ENCODE data around the gene RNF166. TPM values are rescaled to one million over a fixed set of nuclear protein-coding genes. Genes with fewer than 3 reads are reported as not detected.
A peak's percentile ranks its signal among the peaks of the same experiment; 100 is the strongest.

RNF166 gene
- total and polyA plus RNA-seq, 2 of the 13 experiments (the other 11 are each of a cell fraction or from before 2014, with no cell fraction given): 21.4 to 23.0 TPM

DNA sequence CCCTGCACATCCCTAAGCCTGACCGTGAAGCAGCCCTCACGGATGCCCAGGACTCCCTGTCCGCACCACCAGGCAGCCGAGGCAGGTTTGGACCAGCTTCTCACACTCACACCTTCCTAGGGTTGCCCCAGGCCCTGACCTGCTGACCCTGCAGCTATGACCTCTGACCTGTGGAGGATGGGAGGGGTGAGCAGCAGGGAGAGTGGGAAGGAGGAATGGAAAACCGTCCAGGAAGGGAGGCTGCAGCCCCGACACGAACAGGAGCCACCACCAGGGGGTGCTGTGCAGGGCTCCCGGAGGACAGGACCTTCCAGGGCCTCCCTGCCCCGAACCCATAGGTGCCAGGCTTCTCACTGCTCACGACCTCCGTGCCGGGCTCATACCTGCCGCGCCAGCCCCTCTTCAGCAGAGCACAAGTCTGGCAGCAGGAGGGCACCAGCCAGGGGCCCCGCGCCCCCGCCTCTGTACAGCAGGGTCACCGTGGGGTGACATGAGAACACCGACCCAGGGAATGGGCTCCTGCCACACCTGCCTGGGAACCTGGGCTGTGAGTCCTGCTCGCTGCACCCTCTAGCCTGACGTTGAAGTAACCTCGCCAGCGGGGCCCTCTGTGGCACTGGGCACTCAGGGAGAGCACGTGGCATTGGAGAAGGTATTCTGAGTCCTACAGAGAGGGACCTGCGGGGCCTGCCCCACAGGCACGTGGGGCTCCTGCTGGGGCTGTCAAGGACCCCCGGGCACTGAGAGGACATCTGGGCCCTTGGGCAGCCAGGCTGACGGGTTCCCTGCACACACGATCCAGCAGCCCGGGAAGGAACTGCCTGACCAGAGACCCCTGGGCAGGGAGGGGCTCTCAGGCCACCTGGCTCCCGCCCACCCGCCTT lies 37.7 kb upstream of the RNF166 start (continued):
- TF ChIP-seq, protein P1, sequence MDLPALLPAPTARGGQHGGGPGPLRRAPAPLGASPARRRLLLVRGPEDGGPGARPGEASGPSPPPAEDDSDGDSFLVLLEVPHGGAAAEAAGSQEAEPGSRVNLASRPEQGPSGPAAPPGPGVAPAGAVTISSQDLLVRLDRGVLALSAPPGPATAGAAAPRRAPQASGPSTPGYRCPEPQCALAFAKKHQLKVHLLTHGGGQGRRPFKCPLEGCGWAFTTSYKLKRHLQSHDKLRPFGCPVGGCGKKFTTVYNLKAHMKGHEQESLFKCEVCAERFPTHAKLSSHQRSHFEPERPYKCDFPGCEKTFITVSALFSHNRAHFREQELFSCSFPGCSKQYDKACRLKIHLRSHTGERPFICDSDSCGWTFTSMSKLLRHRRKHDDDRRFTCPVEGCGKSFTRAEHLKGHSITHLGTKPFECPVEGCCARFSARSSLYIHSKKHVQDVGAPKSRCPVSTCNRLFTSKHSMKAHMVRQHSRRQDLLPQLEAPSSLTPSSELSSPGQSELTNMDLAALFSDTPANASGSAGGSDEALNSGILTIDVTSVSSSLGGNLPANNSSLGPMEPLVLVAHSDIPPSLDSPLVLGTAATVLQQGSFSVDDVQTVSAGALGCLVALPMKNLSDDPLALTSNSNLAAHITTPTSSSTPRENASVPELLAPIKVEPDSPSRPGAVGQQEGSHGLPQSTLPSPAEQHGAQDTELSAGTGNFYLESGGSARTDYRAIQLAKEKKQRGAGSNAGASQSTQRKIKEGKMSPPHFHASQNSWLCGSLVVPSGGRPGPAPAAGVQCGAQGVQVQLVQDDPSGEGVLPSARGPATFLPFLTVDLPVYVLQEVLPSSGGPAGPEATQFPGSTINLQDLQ (CRISPR knock-in tag; IDR thresholded peaks at IDR 0.05): peak; percentile 54; the same call in 1 of the 2 replicates
- TF ChIP-seq, protein P2, sequence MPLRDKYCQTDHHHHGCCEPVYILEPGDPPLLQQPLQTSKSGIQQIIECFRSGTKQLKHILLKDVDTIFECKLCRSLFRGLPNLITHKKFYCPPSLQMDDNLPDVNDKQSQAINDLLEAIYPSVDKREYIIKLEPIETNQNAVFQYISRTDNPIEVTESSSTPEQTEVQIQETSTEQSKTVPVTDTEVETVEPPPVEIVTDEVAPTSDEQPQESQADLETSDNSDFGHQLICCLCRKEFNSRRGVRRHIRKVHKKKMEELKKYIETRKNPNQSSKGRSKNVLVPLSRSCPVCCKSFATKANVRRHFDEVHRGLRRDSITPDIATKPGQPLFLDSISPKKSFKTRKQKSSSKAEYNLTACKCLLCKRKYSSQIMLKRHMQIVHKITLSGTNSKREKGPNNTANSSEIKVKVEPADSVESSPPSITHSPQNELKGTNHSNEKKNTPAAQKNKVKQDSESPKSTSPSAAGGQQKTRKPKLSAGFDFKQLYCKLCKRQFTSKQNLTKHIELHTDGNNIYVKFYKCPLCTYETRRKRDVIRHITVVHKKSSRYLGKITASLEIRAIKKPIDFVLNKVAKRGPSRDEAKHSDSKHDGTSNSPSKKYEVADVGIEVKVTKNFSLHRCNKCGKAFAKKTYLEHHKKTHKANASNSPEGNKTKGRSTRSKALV (CRISPR knock-in tag; IDR thresholded peaks at IDR 0.05): no peak
- TF ChIP-seq, protein P3, sequence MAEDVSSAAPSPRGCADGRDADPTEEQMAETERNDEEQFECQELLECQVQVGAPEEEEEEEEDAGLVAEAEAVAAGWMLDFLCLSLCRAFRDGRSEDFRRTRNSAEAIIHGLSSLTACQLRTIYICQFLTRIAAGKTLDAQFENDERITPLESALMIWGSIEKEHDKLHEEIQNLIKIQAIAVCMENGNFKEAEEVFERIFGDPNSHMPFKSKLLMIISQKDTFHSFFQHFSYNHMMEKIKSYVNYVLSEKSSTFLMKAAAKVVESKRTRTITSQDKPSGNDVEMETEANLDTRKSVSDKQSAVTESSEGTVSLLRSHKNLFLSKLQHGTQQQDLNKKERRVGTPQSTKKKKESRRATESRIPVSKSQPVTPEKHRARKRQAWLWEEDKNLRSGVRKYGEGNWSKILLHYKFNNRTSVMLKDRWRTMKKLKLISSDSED (CRISPR knock-in tag; IDR thresholded peaks at IDR 0.05): no peak
- TF ChIP-seq ZBTB20 (CRISPR knock-in tag; IDR thresholded peaks at IDR 0.05; ENCODE audit: borderline replicate concordance, low read depth): no peak
- TF ChIP-seq, protein P4, sequence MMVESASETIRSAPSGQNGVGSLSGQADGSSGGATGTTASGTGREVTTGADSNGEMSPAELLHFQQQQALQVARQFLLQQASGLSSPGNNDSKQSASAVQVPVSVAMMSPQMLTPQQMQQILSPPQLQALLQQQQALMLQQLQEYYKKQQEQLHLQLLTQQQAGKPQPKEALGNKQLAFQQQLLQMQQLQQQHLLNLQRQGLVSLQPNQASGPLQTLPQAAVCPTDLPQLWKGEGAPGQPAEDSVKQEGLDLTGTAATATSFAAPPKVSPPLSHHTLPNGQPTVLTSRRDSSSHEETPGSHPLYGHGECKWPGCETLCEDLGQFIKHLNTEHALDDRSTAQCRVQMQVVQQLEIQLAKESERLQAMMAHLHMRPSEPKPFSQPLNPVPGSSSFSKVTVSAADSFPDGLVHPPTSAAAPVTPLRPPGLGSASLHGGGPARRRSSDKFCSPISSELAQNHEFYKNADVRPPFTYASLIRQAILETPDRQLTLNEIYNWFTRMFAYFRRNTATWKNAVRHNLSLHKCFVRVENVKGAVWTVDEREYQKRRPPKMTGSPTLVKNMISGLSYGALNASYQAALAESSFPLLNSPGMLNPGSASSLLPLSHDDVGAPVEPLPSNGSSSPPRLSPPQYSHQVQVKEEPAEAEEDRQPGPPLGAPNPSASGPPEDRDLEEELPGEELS (CRISPR knock-in tag; IDR thresholded peaks at IDR 0.05): 0 out of 2 replicates have a peak, but pooled peaks have one; percentile 18
- no peak for TF ChIP-seq NCOA1 (CRISPR knock-in tag; IDR thresholded peaks at IDR 0.05)
- TF ChIP-seq KDM5B (CRISPR knock-in tag; IDR thresholded peaks at IDR 0.05; ENCODE audit: borderline replicate concordance): peak; percentile 56; the same call in 1 of the 2 replicates
- TF ChIP-seq, protein P5, sequence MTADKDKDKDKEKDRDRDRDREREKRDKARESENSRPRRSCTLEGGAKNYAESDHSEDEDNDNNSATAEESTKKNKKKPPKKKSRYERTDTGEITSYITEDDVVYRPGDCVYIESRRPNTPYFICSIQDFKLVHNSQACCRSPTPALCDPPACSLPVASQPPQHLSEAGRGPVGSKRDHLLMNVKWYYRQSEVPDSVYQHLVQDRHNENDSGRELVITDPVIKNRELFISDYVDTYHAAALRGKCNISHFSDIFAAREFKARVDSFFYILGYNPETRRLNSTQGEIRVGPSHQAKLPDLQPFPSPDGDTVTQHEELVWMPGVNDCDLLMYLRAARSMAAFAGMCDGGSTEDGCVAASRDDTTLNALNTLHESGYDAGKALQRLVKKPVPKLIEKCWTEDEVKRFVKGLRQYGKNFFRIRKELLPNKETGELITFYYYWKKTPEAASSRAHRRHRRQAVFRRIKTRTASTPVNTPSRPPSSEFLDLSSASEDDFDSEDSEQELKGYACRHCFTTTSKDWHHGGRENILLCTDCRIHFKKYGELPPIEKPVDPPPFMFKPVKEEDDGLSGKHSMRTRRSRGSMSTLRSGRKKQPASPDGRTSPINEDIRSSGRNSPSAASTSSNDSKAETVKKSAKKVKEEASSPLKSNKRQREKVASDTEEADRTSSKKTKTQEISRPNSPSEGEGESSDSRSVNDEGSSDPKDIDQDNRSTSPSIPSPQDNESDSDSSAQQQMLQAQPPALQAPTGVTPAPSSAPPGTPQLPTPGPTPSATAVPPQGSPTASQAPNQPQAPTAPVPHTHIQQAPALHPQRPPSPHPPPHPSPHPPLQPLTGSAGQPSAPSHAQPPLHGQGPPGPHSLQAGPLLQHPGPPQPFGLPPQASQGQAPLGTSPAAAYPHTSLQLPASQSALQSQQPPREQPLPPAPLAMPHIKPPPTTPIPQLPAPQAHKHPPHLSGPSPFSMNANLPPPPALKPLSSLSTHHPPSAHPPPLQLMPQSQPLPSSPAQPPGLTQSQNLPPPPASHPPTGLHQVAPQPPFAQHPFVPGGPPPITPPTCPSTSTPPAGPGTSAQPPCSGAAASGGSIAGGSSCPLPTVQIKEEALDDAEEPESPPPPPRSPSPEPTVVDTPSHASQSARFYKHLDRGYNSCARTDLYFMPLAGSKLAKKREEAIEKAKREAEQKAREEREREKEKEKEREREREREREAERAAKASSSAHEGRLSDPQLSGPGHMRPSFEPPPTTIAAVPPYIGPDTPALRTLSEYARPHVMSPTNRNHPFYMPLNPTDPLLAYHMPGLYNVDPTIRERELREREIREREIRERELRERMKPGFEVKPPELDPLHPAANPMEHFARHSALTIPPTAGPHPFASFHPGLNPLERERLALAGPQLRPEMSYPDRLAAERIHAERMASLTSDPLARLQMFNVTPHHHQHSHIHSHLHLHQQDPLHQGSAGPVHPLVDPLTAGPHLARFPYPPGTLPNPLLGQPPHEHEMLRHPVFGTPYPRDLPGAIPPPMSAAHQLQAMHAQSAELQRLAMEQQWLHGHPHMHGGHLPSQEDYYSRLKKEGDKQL (CRISPR knock-in tag; IDR thresholded peaks at IDR 0.05; ENCODE audit: low read depth): no peak
- no peak for TF ChIP-seq ZNF569 (CRISPR knock-in tag; IDR thresholded peaks at IDR 0.05; ENCODE audit: borderline replicate concordance)
- TF ChIP-seq SP1 (IDR thresholded peaks at IDR 0.05): no peak
- TF ChIP-seq SP1 (CRISPR knock-in tag; IDR thresholded peaks at IDR 0.05): no peak; the same call in 1 of the 2 replicates
- TF ChIP-seq DMAP1 (CRISPR knock-in tag; IDR thresholded peaks at IDR 0.05): no peak
- peak; percentile 93 for TF ChIP-seq NR2C2 (CRISPR knock-in tag; IDR thresholded peaks at IDR 0.05; ENCODE audit: borderline replicate concordance)
- TF ChIP-seq SP5 (CRISPR knock-in tag; IDR thresholded peaks at IDR 0.05; ENCODE audit: borderline replicate concordance, low read depth): no peak
- no peak for TF ChIP-seq KLF6 (CRISPR knock-in tag; IDR thresholded peaks at IDR 0.05)
